Stimulated activated CD4-positive, alpha-beta T cell treated with anti-CD3 and anti-CD28 coated beads, Interleukin-15, amount 100 ng/mL, for 48 hours (primary cell): ENCODE measurements around the gene CCM2L.
"Not testable (repeated sequence)": the region's sequence is repeated elsewhere in the genome, so short reads cannot be mapped to it uniquely, and the experiment has no call there.

Experiments used
- DNase-seq, 2 donors: peaks; one replicate each; pipeline ENCODE4 v3.0.0-alpha.2; 2020; ENCODE audit warnings: low read depth in 2 of 2

CCM2L gene

GRCh38 chr20:32028647-32029372 is 18.6 kb downstream of the CCM2L start:
- no peak for DNase-seq

GRCh38 chr20:32029561-32029960 is 19.3 kb downstream of the CCM2L start:
- DNase-seq, result no peak

GRCh38 chr20:32031007-32031958 is 21.0 kb downstream of the CCM2L start:
- peak in 1 of 2 donors; percentile 25 for DNase-seq

GRCh38 chr20:32033316-32033715 is 23.1 kb downstream of the CCM2L start:
- no peak for DNase-seq

- not testable (repeated sequence) for DNase-seq
Measured at GRCh38 chr20:32033721-32034120, 23.5 kb downstream of the CCM2L start.

GRCh38 chr20:32034581-32035425 is 24.6 kb downstream of the CCM2L start:
- DNase-seq, result no peak

GRCh38 chr20:32035426-32035779 is 25.2 kb downstream of the CCM2L start:
- DNase-seq, result no peak

- no peak for DNase-seq
Measured at GRCh38 chr20:32036252-32036651, 26.0 kb downstream of the CCM2L start.

- DNase-seq, result no peak
Measured at GRCh38 chr20:32036716-32037485, 26.7 kb downstream of the CCM2L start.

- DNase-seq, result no peak
Measured at GRCh38 chr20:32037929-32038328, 27.7 kb downstream of the CCM2L start.

GRCh38 chr20:32040142-32040953 is 30.1 kb downstream of the CCM2L start:
- no peak for DNase-seq

GRCh38 chr20:32045999-32046398 is 35.8 kb downstream of the CCM2L start:
- no peak for DNase-seq

- DNase-seq, result no peak
Measured at GRCh38 chr20:32050324-32050841, 40.1 kb downstream of the CCM2L start.

GRCh38 chr20:32050851-32051556 is 40.8 kb downstream of the CCM2L start:
- DNase-seq, result no peak

- no peak for DNase-seq
Measured at GRCh38 chr20:32051720-32052089, 41.5 kb downstream of the CCM2L start.

- no peak for DNase-seq
Measured at GRCh38 chr20:32052090-32052777, 42.0 kb downstream of the CCM2L start, which contains the start of gene HCK. Gene HCK (plus strand): TSS chr20:32052242.

- no peak for DNase-seq
Measured at GRCh38 chr20:32052778-32053362, 42.6 kb downstream of the CCM2L start.

- no peak for DNase-seq
Measured at GRCh38 chr20:32053648-32054047, 43.4 kb downstream of the CCM2L start.
